NCI-H1694 (cell line): Measurements from ENCODE around the gene RYR2.
A peak's percentile ranks its signal among the peaks of the same experiment; 100 is the strongest.
"Not testable (repeated sequence)": the region's sequence is repeated elsewhere in the genome, so short reads cannot be mapped to it uniquely, and the experiment has no call there.

Experiments
- DNase-seq: peaks from one replicate; lab custom pipeline; 2025; lab: John Stamatoyannopoulos, UW

Gene RYR2

GRCh38 chr1:237146241-237146640, 104.3 kb downstream of the RYR2 start:
- DNase-seq, result no peak

GRCh38 chr1:237149857-237150256, 107.9 kb downstream of the RYR2 start:
- DNase-seq, result no peak

DNA sequence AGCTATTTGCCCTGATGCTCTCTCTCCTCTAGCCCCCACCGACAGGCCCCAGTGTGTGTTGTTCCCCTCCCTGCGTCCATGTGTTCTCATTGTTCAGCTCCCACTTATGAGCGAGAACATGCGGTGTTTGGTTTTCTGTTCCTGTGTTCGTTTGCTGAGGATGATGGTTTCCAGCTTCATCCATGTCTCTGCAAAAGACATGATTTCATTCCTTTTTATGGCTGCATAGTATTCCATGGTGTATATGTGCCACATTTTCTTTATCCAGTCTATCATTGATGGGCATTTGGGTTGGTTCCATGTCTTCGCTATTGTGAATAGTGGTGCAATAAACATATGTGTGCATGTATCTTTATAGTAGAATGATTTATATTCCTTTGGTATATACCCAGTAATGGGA, 110.0 kb downstream of the RYR2 start:
- not testable (repeated sequence) for DNase-seq

DNA sequence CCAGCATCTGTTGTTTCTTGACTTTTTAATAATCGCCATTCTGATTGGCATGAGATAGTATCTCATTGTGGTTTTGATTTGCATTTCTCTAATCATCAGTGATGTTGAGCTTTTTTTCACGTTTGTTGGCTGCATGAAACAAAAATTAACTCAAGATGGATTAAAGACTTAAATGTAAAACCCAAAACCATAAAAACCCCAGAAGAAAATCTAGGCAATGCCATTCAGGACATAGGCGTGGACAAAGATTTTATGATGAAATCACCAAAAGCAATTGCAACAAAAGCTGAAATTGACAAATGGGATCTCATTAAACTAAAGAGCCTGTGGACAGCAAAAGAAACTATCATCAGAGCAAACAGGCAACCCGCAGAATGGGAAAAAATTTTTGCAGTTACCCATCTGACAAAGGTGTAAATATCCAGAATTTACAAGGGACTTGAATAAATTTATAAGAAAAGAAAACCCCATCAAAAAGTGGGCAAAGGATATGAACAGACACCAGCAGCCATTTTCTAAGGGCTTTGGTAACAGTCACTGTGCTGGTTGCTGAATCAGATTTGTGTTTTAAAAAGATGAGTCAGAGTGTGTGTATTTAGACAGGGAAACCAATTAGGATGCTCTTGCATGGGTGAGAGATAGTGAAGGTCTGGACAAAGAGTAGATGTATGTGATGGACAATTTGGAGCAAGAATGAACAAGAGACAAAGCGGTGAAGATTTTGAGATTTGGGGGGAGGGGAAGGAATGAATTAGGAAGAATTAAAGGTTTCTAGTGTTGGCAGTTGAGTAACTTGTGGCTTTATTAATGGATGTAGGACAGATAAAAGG, 110.7 kb downstream of the RYR2 start:
- no peak for DNase-seq

DNA sequence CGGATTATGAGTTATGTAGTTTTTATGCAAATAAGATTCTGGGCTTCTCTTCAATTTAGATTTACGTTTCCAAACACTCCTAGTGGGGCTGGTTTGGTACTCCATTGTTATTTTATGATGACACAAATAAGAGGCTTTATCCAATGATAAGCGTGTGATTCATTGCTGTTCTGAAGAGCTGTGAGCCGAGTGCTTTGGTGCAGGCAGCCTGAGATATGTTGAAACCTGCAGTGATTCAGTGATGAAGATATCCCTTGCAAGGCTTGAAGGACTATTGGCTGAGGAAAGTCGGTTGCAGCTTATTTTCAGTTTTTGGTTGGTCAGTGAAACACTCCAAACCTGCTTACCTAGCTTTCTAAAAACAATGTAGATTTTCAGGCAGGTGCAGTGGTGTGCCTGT, 112.2 kb downstream of the RYR2 start:
- no peak for DNase-seq

DNA sequence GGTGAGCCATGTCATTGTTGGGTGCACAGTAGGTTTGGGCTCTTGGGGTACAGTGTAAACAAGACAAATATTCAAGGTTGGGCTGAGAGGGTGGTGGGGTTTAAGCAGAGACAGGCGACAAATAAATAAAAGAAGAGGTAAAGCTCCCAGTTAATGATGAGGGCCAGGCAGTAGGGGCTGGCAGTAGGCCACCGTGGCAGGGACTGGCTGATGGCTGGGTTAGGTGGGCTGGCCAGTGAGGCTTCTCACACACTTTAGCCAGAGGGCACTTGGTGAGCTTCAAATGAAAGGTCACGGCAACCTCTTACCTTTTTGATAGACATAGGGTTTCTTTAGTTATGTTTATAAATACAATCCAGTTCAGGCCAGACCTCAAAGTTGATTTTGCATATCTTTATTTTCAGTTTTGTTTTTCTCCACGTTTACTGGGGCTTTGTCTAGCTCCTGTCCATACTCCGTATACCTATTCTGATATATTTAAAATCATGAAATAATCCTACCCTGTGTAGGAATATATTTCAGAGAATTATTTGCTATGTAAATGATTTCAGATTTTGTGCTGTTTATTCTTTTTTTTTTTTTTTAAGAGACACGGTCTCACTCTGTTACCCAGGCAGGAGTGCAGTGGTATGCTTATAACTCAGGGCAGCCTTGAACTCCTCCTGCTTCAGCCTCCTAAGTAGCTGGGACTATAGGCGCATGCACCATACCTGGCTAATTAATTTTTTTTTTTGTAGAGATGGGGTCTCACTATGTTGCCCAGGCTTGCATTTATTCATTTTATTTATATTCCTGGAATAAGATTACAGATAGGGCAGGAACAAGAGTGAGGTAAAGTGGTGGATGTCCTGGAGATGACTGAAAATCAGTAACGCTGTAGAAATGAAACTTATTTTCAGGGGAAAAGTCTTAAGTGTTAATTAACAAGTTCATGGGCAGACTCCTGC, 122.7 kb downstream of the RYR2 start:
- DNase-seq, result no peak

GRCh38 chr1:237166086-237166485, 124.1 kb downstream of the RYR2 start:
- DNase-seq, result peak; percentile 89

DNA sequence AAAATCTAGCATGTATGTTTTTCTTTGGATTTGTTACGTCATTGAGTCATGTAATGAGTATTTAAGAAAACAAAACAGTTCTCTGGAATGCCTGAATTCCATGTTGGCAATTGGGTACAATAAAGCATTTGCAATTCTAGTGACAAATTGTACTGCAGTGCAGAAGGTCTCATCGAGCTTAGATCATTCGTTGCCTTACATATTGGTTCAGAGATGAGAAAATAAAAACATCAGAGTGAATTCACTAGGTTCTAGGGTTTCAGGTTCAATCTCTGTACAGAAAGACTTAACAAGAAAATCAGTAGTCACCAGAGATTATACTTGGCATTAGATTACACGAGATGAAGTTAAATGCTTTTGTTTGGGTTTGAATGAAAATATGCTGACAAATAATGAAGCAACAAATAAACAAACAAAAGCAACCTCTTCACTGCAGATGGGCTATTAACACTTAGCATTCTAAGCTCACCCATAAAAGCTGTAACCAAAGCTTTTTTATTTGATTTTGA, 124.7 kb downstream of the RYR2 start:
- no peak for DNase-seq

DNA sequence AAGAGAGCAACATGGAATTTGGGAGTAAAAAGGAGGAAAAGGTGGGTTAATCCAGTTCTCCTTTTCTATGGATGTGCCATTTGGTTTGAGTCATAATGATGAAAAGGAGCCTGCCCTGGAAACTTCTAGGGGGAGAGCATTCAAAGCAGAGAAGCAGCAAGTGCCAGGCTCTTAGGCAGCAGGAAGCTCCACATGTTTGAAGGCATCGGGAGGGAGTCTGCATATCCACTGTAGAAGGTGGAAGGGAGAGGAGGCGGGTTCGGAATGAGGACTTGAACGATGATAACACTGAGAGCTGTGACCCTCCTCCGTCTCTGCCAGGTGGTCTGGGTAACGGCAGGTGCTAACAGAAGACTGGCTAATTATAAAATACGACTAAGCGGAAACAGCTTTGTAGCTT, 128.2 kb downstream of the RYR2 start:
- DNase-seq, result no peak

GRCh38 chr1:237171454-237172117, 129.6 kb downstream of the RYR2 start:
- DNase-seq, result peak; percentile 60

- no peak for DNase-seq
Measured at GRCh38 chr1:237172118-237172485, 130.1 kb downstream of the RYR2 start.

DNA sequence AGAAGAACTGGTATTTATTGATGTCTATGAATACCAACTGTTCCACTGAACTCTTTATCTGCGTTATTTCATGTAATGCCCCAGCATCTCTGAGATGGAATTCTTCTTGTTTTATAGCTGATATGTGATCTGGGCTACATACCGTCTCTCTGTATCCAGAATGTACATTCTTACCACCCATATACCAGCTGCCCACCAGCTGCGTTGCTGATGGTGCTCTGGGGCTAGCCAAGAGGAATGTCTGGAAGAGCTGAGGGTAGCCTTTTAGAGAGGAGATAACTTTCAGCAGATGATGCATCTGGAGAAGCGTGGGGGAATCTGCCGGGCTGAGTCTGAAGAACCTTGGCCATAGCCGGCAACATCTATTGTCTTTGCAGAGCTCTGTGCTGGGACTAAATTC, 137.5 kb downstream of the RYR2 start:
- no peak for DNase-seq

GRCh38 chr1:237180256-237180655, 138.3 kb downstream of the RYR2 start:
- DNase-seq, result no peak

- DNase-seq, result no peak
Measured at GRCh38 chr1:237181743-237182317, 139.8 kb downstream of the RYR2 start.

DNA sequence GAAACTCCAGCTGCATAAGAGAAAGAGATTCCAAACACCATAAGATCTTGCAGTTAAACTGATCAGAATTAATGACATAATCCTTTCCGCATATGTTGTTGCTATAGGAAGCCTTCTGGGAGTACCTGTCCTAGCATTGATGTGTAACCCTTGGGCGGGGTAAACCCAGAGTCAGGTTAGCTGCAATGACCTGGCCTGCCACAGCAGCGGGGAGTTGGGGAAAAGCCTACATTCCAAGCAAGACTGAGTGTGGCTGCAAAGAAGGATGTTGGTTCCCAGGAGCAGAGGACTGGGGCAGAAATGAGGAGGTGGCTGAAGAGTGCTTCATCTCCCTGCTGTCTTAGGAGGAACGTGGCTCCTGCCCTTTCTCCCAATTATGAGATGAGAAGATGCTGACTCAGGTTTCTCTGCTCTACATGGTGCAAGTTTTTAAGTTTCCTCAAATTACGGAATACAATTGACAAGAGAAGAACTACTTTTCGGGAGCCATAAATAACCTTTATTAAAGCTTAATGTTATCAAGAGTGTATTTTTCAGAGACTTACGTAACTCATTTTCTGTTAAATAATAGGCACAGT, 142.1 kb downstream of the RYR2 start:
- no peak for DNase-seq

GRCh38 chr1:237186675-237187074, 144.7 kb downstream of the RYR2 start:
- no peak for DNase-seq

DNA sequence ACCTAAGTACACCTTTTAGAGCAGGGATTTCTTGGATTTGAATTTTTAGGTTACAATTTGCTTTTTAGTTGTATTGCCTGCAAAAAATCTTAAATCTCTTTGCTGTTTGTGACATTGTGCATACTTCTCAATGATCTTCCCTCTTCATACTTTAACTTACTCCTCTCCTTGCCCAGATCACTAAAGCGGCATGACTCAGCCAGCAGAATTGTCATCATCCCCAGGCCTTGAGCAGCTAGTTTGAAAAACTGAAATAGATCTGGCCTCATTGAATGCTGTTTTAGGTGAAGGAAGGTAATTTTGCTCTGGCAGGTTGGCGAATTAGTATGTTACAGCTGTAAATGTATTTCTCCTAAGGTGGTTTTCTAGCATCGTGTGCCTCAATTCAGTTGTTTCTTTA, 145.9 kb downstream of the RYR2 start:
- no peak for DNase-seq

DNA sequence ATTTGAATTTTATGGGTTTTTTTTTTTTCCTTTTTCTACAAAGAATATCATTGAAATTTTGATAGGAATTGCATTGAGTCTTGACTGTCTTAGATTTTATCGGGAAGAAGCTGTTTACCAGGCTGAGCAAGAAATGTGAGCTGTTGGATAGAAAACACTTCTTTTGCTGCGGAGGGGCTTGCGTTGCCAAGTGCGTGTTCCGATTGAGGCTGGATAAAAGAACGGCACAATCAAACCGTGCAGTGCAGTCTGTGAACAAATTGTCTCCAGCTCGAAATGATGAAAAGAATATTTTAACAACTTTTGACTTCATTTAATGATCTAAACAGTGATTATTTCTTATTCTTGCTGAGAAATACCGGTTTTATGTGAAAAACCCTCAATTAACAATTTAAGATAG, 149.4 kb downstream of the RYR2 start:
- no peak for DNase-seq

DNA sequence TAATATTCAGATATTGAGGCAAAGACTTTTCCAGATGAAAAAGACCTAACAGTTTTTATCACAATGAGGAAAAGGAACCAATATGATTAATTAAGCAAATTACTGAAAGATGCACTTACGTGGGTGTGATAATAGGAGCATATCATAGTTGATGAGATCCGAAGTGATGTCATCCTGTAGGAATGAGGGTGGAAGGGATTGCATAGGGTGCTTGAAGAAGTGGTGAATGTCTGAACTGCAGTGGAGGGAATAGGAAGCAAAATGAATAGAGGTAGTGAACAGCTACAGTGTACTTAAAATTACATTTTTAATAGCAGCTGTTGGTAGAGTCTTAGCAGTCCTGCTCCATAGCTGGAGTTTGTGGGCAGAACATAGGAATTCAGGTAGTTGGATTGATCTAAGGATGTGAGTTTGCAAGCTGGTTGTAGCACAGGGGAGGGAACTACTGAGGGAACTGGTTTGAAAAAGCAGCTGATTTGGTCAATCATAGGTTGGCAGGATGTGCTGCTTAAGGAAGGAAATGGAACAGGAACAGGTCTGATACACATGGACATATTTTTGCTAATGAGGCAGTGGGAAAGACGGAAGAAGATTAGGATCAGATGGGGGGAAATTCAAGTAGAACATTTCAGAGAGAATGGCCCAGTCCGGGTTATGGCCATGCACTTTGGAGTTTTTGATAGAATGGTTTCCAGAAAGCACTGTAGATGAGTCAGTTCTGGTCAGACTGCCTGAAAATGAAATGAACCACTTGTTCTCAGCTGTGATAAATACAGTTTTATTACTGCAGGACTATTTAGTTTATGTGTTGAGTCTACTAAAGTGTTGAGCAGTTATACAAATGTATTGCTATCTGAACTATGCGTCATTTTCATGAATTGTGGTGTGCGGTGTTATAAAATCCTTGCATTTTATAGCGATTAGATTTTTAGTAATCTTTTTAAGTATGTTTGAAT, 155.8 kb downstream of the RYR2 start:
- DNase-seq, result no peak

DNA sequence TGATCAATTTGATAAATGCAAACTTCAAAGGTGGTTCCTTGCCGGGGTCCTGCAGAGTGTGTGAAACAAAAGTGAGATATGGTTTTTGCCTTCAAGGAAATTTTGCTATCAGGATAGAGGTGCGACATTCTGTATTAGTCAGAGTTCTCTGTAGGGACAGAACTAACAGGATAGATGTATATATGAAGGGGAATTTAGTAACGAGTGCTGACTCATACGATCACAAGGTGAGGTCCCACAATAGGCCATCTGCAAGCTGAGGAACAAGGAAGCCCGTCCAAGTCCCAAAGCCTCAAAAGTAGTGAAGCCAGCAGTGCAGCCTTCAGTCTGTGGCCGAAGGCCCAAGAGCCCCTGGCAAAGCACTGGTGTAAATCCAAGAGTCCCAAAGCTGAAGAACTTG, 157.0 kb downstream of the RYR2 start:
- DNase-seq, result no peak
